ENCODE data around the gene TMEM14A. TPM values are rescaled to one million over a fixed set of nuclear protein-coding genes. Genes with fewer than 3 reads are reported as not detected.
"Not testable (repeated sequence)": the region's sequence is repeated elsewhere in the genome, so short reads cannot be mapped to it uniquely, and the experiment has no call there.

The TMEM14A gene
- total RNA-seq, 1 experiment from 2014 or later = 7.3 TPM

GRCh38 chr6:52704060-52704459 lies 33.1 kb downstream of the TMEM14A start:
- peaks cover 8 to 14% of the 10 kb centered on the region in 2 experiments; a peak in 4 of 5 replicates for H3K9me3 Mint-ChIP-seq
- Histone ChIP-seq H3K4me1 (ENCODE audit: insufficient read depth, low read length) (no peaks in the 10 kb centered on the region), H3K27me3 (ENCODE audit: insufficient read depth, low read length) (no peaks in the 10 kb centered on the region; the same call in 1 of the 2 replicates), H3K4ac (ENCODE audit: low read depth, low read length) (no peak overlapping the region), H2AFZ (ENCODE audit: low read length) (no peak overlapping the region), H2BK5ac (ENCODE audit: insufficient read length, low read length) (no peak overlapping the region), H3K79me1 (ENCODE audit: insufficient read depth, low read depth, low read length, poor library complexity, severe bottlenecking) (no peaks in the 10 kb centered on the region), H3K4me2 (ENCODE audit: insufficient read depth, insufficient read length, low read length) (no peak overlapping the region), H2BK120ac (ENCODE audit: low read depth, low read length, poor library complexity, severe bottlenecking) (no peak overlapping the region), H3K79me2 (ENCODE audit: insufficient read depth, low read length) (no peaks in the 10 kb centered on the region), H2BK15ac (ENCODE audit: low read depth, low read length) (no peak overlapping the region), H4K20me1 (ENCODE audit: control insufficient read depth, insufficient read depth, insufficient read length) (no peaks in the 10 kb centered on the region), H3K27ac (ENCODE audit: insufficient read length, low read depth, low read length) (no peak overlapping the region), H4K8ac (replicated peaks; ENCODE audit: insufficient read length, low read depth, low read length) (no peak overlapping the region), H2BK12ac (ENCODE audit: insufficient read length, low read depth, low read length) (no peak overlapping the region), H4K5ac (ENCODE audit: insufficient read length, low read depth, low read length) (no peak overlapping the region), H2BK20ac (ENCODE audit: low read depth, low read length, poor library complexity, severe bottlenecking) (no peak overlapping the region), H3K9ac (ENCODE audit: extremely low read depth, insufficient read length, low read length) (no peak overlapping the region), H3K23ac (ENCODE audit: insufficient read length, low read depth, low read length) (no peak overlapping the region), H3K9me3 (ENCODE audit: control insufficient read depth, low read depth, low read length) (no peaks in the 10 kb centered on the region), H3K18ac (ENCODE audit: insufficient read length, low read depth, low read length) (no peak overlapping the region), H3T11ph (ENCODE audit: low read length) (no peak overlapping the region), H3K14ac (ENCODE audit: insufficient read depth, low read length) (no peak overlapping the region), H4K91ac (ENCODE audit: insufficient read length, low read depth, low read length) (no peak overlapping the region), H2AK5ac (ENCODE audit: insufficient read length, low read length) (no peak overlapping the region), H3K23me2 (ENCODE audit: insufficient read length, low read depth, low read length, poor library complexity, severe bottlenecking) (no peaks in the 10 kb centered on the region), H3K56ac (ENCODE audit: insufficient read length, low read depth, low read length) (no peak overlapping the region)
- no peak overlapping the region for H3K4me3 Mint-ChIP-seq
- peaks cover 9% of the 10 kb centered on the region for H3K27me3 Mint-ChIP-seq (ENCODE audit: low read depth)
- DNase-seq = no peak
- H3K4me1 Mint-ChIP-seq = peaks cover 7 to 12% of the 10 kb centered on the region in 2 experiments; a peak in 3 of 4 replicates
- H3K27ac Mint-ChIP-seq = no peak overlapping the region; a peak in 1 of 7 replicates
- H3K36me3 Mint-ChIP-seq (ENCODE audit: insufficient read depth in 1 of 3, low read depth in 3 of 3) = peaks cover 2 to 11% (median 5%) of the 10 kb centered on the region in 3 experiments; a peak in 3 of 7 replicates
- TF ChIP-seq CTCF (conservative IDR thresholded peaks at IDR 0.05) = no peak

GRCh38 chr6:52704781-52705502 lies 34.0 kb downstream of the TMEM14A start:
- no CpG with 5 or more reads among the region's 6 CpGs for WGBS (ENCODE audit: extremely low coverage, insufficient read length, low lambda C conversion rate)
- H2BK5ac ChIP-seq (ENCODE audit: insufficient read length, low read length); H2BK15ac ChIP-seq (ENCODE audit: low read depth, low read length); H3K14ac ChIP-seq (ENCODE audit: insufficient read depth, low read length); H3K23me2 ChIP-seq (ENCODE audit: insufficient read length, low read depth, low read length, poor library complexity, severe bottlenecking); H3K56ac ChIP-seq (ENCODE audit: insufficient read length, low read depth, low read length); H2BK120ac ChIP-seq (ENCODE audit: low read depth, low read length, poor library complexity, severe bottlenecking); H3K4me2 ChIP-seq (ENCODE audit: insufficient read depth, insufficient read length, low read length); H2BK12ac ChIP-seq (ENCODE audit: insufficient read length, low read depth, low read length); H3K4ac ChIP-seq (ENCODE audit: low read depth, low read length); H3K27me3 Mint-ChIP-seq (ENCODE audit: low read depth); H3K18ac ChIP-seq (ENCODE audit: insufficient read length, low read depth, low read length); H3K9ac ChIP-seq (ENCODE audit: extremely low read depth, insufficient read length, low read length); H3K4me3 Mint-ChIP-seq; H3K79me1 ChIP-seq (ENCODE audit: insufficient read depth, low read depth, low read length, poor library complexity, severe bottlenecking); H3T11ph ChIP-seq (ENCODE audit: low read length); H3K4me1 ChIP-seq (ENCODE audit: insufficient read depth, low read length); H3K9me3 ChIP-seq (ENCODE audit: control insufficient read depth, low read depth, low read length); H3K27me3 ChIP-seq (ENCODE audit: insufficient read depth, low read length); H4K8ac ChIP-seq (replicated peaks; ENCODE audit: insufficient read length, low read depth, low read length); DNase-seq; H4K5ac ChIP-seq (ENCODE audit: insufficient read length, low read depth, low read length); H4K91ac ChIP-seq (ENCODE audit: insufficient read length, low read depth, low read length); H3K27ac ChIP-seq (ENCODE audit: insufficient read length, low read depth, low read length); H2AFZ ChIP-seq (ENCODE audit: low read length); H2BK20ac ChIP-seq (ENCODE audit: low read depth, low read length, poor library complexity, severe bottlenecking); H3K23ac ChIP-seq (ENCODE audit: insufficient read length, low read depth, low read length); H3K79me2 ChIP-seq (ENCODE audit: insufficient read depth, low read length); H2AK5ac ChIP-seq (ENCODE audit: insufficient read length, low read length); H4K20me1 ChIP-seq (ENCODE audit: control insufficient read depth, insufficient read depth, insufficient read length); H3K27ac Mint-ChIP-seq: not testable (repeated sequence)
- Mint-ChIP-seq H3K4me1 (peaks cover 7 to 12% of the 10 kb centered on the region in 2 experiments; a peak in 3 of 4 replicates), H3K9me3 (peaks cover 8 to 15% of the 10 kb centered on the region in 2 experiments; a peak in 4 of 5 replicates), H3K36me3 (ENCODE audit: insufficient read depth in 1 of 3, low read depth in 3 of 3) (peaks cover 2 to 11% (median 5%) of the 10 kb centered on the region in 3 experiments; a peak in 3 of 7 replicates)
